ENCODE results near the gene AGAP1. TPM values are rescaled to one million over a fixed set of nuclear protein-coding genes. Genes with fewer than 3 reads are reported as not detected.

AGAP1 gene
- total RNA-seq, 6 experiments from 2014 or later: 14.1 to 16.0 (median 15.1) TPM

DNA sequence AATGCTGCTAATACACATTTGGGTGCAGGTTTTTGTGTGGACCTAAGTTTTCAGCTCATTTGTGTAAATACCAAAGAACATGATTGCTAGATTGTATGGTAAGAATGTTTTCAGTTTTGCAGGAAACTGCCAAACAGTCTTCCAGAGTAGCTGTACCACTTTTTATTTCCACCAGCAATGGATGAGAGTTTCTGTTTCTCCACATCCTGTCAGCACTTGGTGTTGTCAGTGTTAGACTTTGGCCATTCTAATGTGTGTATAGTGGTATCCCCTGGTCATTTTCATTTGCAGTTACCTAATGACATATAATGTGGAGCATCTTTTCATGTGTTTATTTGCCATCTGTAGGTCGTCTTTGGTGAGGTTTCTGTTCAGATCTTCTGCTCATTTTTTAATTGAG, 337.9 kb downstream of the AGAP1 start:
- TF ChIP-seq, protein P1, sequence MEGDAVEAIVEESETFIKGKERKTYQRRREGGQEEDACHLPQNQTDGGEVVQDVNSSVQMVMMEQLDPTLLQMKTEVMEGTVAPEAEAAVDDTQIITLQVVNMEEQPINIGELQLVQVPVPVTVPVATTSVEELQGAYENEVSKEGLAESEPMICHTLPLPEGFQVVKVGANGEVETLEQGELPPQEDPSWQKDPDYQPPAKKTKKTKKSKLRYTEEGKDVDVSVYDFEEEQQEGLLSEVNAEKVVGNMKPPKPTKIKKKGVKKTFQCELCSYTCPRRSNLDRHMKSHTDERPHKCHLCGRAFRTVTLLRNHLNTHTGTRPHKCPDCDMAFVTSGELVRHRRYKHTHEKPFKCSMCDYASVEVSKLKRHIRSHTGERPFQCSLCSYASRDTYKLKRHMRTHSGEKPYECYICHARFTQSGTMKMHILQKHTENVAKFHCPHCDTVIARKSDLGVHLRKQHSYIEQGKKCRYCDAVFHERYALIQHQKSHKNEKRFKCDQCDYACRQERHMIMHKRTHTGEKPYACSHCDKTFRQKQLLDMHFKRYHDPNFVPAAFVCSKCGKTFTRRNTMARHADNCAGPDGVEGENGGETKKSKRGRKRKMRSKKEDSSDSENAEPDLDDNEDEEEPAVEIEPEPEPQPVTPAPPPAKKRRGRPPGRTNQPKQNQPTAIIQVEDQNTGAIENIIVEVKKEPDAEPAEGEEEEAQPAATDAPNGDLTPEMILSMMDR (IDR thresholded peaks at IDR 0.05): no peak
- no peaks in the 10 kb centered on the region for H3K4me1 Mint-ChIP-seq (ENCODE audit: low read depth)

DNA sequence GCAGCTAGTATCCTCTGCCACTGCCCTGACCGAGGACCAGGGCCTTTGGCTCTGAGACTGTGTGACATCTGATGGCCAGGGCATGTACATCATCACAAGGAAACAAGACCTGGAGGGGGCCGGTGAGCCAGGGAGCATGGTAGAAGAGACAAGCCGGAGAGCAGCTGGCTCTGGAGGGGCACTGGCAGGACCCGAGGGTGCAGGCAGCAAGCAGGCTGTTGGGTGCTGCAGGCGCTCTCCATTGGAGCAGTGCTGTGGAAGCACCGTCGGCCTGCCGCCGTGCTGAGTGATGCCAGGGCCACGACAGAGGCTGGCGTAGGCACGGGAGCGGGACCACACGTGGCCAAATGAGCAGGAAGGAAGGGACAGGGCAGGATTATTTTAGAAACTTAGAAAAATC, 339.1 kb downstream of the AGAP1 start:
- no peak overlapping the region for H3K4me3 Mint-ChIP-seq
- TF ChIP-seq, protein P1 (IDR thresholded peaks at IDR 0.05): no peak
- no peaks in the 10 kb centered on the region for H3K9me3 Mint-ChIP-seq
- no peaks in the 10 kb centered on the region for H3K36me3 Mint-ChIP-seq (ENCODE audit: low read depth)
- no peaks in the 10 kb centered on the region for H3K27me3 Mint-ChIP-seq (ENCODE audit: insufficient read depth)
- H3K4me1 Mint-ChIP-seq (ENCODE audit: low read depth): no peaks in the 10 kb centered on the region
- no peak for DNase-seq
- no peak overlapping the region for H3K27ac Mint-ChIP-seq

More for the DNA sequence above, 337.9 kb downstream of the AGAP1 start:
- no peaks in the 10 kb centered on the region for H3K27me3 Mint-ChIP-seq (ENCODE audit: insufficient read depth)
- DNase-seq: no peak
- no peak overlapping the region for H3K4me3 Mint-ChIP-seq
- H3K27ac Mint-ChIP-seq: no peak overlapping the region
- H3K9me3 Mint-ChIP-seq: no peaks in the 10 kb centered on the region
- H3K36me3 Mint-ChIP-seq (ENCODE audit: low read depth): no peaks in the 10 kb centered on the region

GRCh38 chr2:235833971-235834620, 340.3 kb downstream of the AGAP1 start:
- DNase-seq: no peak
- no peaks in the 10 kb centered on the region for H3K36me3 Mint-ChIP-seq (ENCODE audit: low read depth)
- TF ChIP-seq, protein P1 (IDR thresholded peaks at IDR 0.05): no peak
- H3K4me1 Mint-ChIP-seq (ENCODE audit: low read depth): no peaks in the 10 kb centered on the region
- H3K9me3 Mint-ChIP-seq: no peaks in the 10 kb centered on the region
- no peak overlapping the region for H3K4me3 Mint-ChIP-seq
- no peaks in the 10 kb centered on the region for H3K27me3 Mint-ChIP-seq (ENCODE audit: insufficient read depth)
- H3K27ac Mint-ChIP-seq: no peak overlapping the region

GRCh38 chr2:235834781-235835180, 340.9 kb downstream of the AGAP1 start:
- Mint-ChIP-seq H3K4me3 (no peak overlapping the region), H3K27ac (no peak overlapping the region)

GRCh38 chr2:235835810-235836209, 342.0 kb downstream of the AGAP1 start:
- H3K27me3 Mint-ChIP-seq (ENCODE audit: insufficient read depth): no peaks in the 10 kb centered on the region
- no peak overlapping the region for H3K4me3 Mint-ChIP-seq
- TF ChIP-seq, protein P1 (IDR thresholded peaks at IDR 0.05): no peak
- H3K9me3 Mint-ChIP-seq: no peaks in the 10 kb centered on the region; the same call in 1 of the 2 replicates
- H3K4me1 Mint-ChIP-seq (ENCODE audit: low read depth): no peaks in the 10 kb centered on the region
- H3K27ac Mint-ChIP-seq: no peak overlapping the region
- DNase-seq: no peak
- H3K36me3 Mint-ChIP-seq (ENCODE audit: low read depth): no peaks in the 10 kb centered on the region

More at GRCh38 chr2:235834781-235835180, 340.9 kb downstream of the AGAP1 start:
- Mint-ChIP-seq H3K27me3 (ENCODE audit: insufficient read depth) (no peaks in the 10 kb centered on the region), H3K36me3 (ENCODE audit: low read depth) (no peaks in the 10 kb centered on the region), H3K4me1 (ENCODE audit: low read depth) (no peaks in the 10 kb centered on the region), H3K9me3 (no peaks in the 10 kb centered on the region)
- TF ChIP-seq, protein P1 (IDR thresholded peaks at IDR 0.05): no peak
- no peak for DNase-seq

All from HFFc6 (cell line).